GM18519 (cell line): ENCODE data around the gene LITAFD.
"Not testable (repeated sequence)": the region's sequence is repeated elsewhere in the genome, so short reads cannot be mapped to it uniquely, and the experiment has no call there.

Experiments
- ATAC-seq: cut with Tn5 transposase; IDR thresholded peaks from one replicate; pipeline ENCODE4 v1.9.1; 2021; ENCODE audit warnings: mild to moderate bottlenecking, moderate library complexity; ENCODE audit not compliant: unreplicated experiment, low FRiP score

The LITAFD gene

DNA sequence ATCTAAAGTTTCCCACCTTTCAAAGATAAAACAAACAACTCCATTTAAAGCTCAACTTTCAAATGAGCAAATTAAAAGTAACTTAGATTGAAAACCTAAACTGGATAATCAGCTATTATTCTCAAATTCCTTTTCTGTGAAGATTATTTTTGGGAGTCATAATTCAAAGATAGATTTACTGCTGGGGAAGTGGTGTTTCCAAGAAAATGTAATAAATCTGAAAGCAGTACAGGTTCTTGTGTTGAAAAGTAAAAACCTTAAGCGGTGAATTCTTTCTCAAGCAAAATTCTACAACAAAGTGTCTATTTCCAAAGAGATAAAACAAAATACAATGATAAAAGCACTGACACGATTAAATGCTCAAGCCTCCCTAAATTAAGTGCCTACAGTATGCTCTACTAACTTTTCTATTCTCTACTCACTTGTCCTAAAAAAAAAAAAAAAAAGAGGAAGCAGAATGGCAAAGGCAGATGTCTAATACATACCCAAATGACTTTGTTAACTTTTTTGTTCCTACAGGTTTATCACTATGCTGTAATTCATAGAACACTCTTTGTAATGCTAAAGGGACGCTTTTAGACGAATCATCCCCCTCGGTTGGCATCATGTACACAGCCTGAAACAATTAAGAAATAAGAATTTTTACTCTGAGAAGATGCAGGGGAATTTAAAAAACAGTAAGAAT lies 34.5 kb downstream of the LITAFD start:
- no peak for ATAC-seq

GRCh38 chr16:8917336-8917735 lies 35.2 kb downstream of the LITAFD start:
- ATAC-seq, result not testable (repeated sequence)

GRCh38 chr16:8919089-8919933 lies 37.2 kb downstream of the LITAFD start:
- no peak for ATAC-seq

DNA sequence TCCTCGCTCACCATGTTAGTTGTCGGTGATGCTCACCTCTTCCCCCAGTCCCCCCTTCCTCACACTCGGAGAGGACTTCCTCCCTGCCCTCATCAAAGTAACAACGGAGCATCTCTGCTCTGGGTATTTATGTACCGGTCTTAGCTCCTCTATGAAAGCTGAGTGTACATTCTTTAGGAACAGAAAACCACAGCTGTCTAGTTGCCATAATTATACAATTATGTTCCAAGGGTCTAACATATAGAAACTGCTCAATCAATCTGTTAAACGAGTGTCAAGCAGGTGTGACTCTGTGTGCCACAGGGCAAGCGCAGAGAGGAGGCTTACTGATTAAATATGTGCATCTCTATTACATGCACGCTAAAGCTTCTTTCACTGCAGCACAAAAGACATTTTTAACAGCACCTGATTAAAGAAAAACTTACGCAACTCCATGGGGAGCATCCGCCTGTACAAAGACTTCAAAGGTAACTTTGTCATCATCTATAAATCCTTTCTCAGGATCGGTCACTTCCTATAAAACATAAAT lies 37.8 kb downstream of the LITAFD start:
- ATAC-seq, result no peak

DNA sequence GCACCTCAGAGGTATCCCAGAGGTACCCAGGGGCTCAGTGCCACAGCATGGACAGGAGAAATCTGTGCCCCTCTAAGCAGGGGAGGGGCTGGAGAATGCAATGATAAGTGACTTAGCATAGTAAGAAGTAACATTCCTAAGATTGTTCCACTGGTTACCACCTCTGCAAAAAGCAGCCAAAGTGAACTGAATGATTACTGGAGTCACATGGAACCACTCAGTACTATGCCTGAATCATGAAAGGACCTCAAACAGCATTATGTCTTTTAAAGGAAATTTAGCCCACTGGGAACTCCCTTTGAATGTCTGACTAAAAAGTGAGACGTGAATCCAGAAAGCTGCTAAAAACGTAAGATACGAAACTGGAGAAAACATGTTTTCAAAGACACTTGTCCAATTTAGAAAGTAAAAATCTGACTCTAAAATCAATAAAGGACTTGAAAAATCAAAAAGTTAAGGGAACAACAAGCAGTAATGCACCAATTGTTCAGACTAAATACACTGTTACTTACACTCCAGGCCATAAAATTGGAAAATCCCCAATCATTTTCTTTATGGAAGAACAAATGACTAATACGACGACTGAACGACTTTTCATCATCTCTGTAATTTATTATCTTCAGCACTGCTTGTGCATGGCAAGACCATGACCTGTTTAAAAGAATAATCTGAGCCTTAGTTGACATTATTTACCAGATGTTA lies 38.6 kb downstream of the LITAFD start:
- ATAC-seq, result no peak

GRCh38 chr16:8921347-8921984 lies 39.3 kb downstream of the LITAFD start:
- no peak for ATAC-seq

- ATAC-seq, result no peak
Observed at GRCh38 chr16:8923199-8923598, 41.0 kb downstream of the LITAFD start.

GRCh38 chr16:8924214-8924613 lies 42.1 kb downstream of the LITAFD start:
- ATAC-seq, result no peak

- no peak for ATAC-seq
Observed at GRCh38 chr16:8925455-8925854, 43.3 kb downstream of the LITAFD start.

DNA sequence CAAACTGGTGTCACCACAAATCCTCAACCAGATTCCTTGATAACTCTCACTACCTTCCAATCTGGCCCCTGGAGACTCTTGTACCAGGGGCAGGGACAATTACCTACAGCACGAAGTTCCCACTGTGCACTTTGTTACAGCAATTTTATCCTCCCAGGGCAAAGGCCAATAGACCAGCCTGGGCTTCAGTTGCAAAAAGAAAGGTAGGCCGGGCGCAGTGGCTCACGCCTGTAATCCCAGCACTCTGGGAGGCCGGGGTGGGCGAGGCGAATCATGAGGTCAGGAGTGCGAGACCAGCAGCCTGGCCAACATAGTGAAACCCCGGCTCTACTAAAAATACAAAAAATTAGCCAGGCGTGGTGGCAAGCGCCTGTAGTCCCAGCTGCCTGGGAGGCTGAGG lies 44.7 kb downstream of the LITAFD start:
- no peak for ATAC-seq

DNA sequence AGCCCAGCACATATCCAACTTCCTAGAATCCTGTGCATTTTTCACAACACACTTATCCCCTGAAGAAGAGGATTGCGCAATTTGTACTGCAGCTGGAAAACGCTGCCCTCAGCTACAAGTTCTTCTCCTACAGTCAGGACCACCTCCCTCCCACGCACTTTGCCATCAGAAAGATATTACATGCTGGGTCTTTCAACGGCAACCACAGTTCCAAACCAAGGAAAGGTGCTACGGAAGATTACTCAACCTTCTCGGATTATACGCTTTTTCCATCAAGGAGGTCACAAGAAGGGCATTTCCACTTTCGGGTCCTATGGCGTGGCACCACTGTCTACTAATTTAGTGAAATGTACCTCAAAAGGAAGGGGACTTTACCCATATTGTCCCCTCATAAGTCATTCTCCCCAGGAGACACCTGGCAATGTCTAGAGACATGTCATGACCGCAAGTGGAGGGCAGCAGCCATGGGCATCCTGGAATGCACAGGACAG lies 46.4 kb downstream of the LITAFD start:
- no peak for ATAC-seq

GRCh38 chr16:8929086-8929748 lies 47.1 kb downstream of the LITAFD start:
- no peak for ATAC-seq

DNA sequence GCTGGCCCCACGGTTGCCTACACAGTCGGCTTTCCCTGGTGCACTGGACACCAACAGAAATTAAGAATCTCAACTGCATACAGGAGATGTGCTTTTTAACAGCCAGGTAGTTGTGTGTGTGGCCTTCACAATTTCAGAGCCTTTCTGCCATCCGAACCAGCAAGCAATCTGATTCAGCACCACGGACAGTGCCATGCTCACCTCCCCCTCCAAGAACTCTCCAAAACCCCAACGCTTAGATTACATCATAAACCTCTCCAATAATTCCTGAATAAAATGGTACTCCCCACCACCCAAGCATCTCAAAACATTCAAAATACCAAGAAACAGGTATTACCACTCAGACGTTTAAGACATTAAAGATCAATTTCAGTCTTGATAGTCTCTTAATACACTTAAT lies 49.7 kb downstream of the LITAFD start:
- no peak for ATAC-seq

- no peak for ATAC-seq
Observed at GRCh38 chr16:8934601-8935000, 52.5 kb downstream of the LITAFD start.
